SK-N-MC (cell line): ENCODE results near the gene PRRC2A.

Source experiments
- EZH2 ChIP-seq: fragments of 200-600 bp; sonication (generic); IDR thresholded peaks from one replicate; pipeline ENCODE4 v1.6.1; 2017; ENCODE audit warnings: antibody characterized with exemption
- POLR2AphosphoS5 ChIP-seq: IDR thresholded peaks from 2 replicates; pipeline ENCODE4 v1.6.1; 2012; ENCODE audit warnings: mild to moderate bottlenecking, low read depth, low read length, borderline replicate concordance

GRCh38 chr6:31651602-31652191 lies 31.2 kb downstream of the PRRC2A start:
- TF ChIP-seq EZH2, result no peak
- TF ChIP-seq POLR2AphosphoS5, result no peak
